HEK293 (cell line): ENCODE data around the gene AMZ2.

ENCODE experiments used
- EGR2 ChIP-seq: fragments of 450-650 bp; formaldehyde crosslinking; IDR thresholded peaks from 2 replicates; pipeline ENCODE4 v1.5.1; 2016; ENCODE audit warnings: low read depth, missing biosample characterization, missing genetic modification characterization
- GLIS2 ChIP-seq: fragments of 450-650 bp; formaldehyde crosslinking; IDR thresholded peaks from 2 replicates; pipeline ENCODE4 v1.5.1; 2016; ENCODE audit warnings: missing biosample characterization, missing genetic modification characterization
- HOXC10 ChIP-seq: sonication (generic); formaldehyde crosslinking; IDR thresholded peaks from 2 replicates; pipeline ENCODE4 v1.8.1; 2023; ENCODE audit warnings: mild to moderate bottlenecking, missing genetic modification reagents
- KLF8 ChIP-seq: fragments of 450-650 bp; formaldehyde crosslinking; IDR thresholded peaks from 2 replicates; pipeline ENCODE4 v1.5.1; 2016; ENCODE audit warnings: missing biosample characterization, missing genetic modification characterization
- OSR2 ChIP-seq: fragments of 450-650 bp; formaldehyde crosslinking; IDR thresholded peaks from 2 replicates; pipeline ENCODE4 v1.5.1; 2016; ENCODE audit warnings: missing biosample characterization, missing genetic modification characterization
- YY1 ChIP-seq: fragments of 450-650 bp; formaldehyde crosslinking; IDR thresholded peaks from 2 replicates; pipeline ENCODE4 v1.5.1; 2018; ENCODE audit warnings: missing biosample characterization, missing genetic modification characterization
- ZNF155 ChIP-seq: fragments of 450-650 bp; formaldehyde crosslinking; IDR thresholded peaks from 2 replicates; pipeline ENCODE4 v1.5.1; 2016; ENCODE audit warnings: missing biosample characterization, missing genetic modification characterization
- ZNF202 ChIP-seq: fragments of 450-650 bp; formaldehyde crosslinking; IDR thresholded peaks from 2 replicates; pipeline ENCODE4 v1.5.1; 2016; ENCODE audit warnings: missing biosample characterization, missing genetic modification characterization, borderline replicate concordance
- ZNF221 ChIP-seq: fragments of 450-650 bp; formaldehyde crosslinking; IDR thresholded peaks from 2 replicates; pipeline ENCODE4 v1.5.1; 2017; ENCODE audit warnings: missing biosample characterization, missing genetic modification characterization, borderline replicate concordance
- ZNF223 ChIP-seq: fragments of 450-650 bp; formaldehyde crosslinking; IDR thresholded peaks from 2 replicates; pipeline ENCODE4 v1.5.1; 2016; ENCODE audit warnings: missing biosample characterization, missing genetic modification characterization
- ZNF26 ChIP-seq: fragments of 450-650 bp; formaldehyde crosslinking; IDR thresholded peaks from 2 replicates; pipeline ENCODE4 v1.5.1; 2016; ENCODE audit warnings: missing biosample characterization, missing genetic modification characterization
- ZNF280C ChIP-seq: fragments of 450-650 bp; formaldehyde crosslinking; IDR thresholded peaks from 2 replicates; pipeline ENCODE4 v1.5.1; 2016; ENCODE audit warnings: missing biosample characterization, missing genetic modification characterization
- ZNF37A ChIP-seq: fragments of 450-650 bp; IDR thresholded peaks from 2 replicates; pipeline ENCODE4 v1.5.1; 2018; ENCODE audit warnings: missing biosample characterization, missing genetic modification characterization
- ZNF391 ChIP-seq: fragments of 450-650 bp; formaldehyde crosslinking; IDR thresholded peaks from 2 replicates; pipeline ENCODE4 v1.5.1; 2016; ENCODE audit warnings: low read depth, missing biosample characterization, missing genetic modification characterization, borderline replicate concordance
- ZNF394 ChIP-seq: fragments of 450-650 bp; formaldehyde crosslinking; IDR thresholded peaks from 2 replicates; pipeline ENCODE4 v1.5.1; 2016; ENCODE audit warnings: missing biosample characterization, missing genetic modification characterization, mild to moderate bottlenecking, moderate library complexity, borderline replicate concordance
- ZNF521 ChIP-seq: fragments of 450-650 bp; formaldehyde crosslinking; IDR thresholded peaks from 2 replicates; pipeline ENCODE4 v1.5.1; 2017; ENCODE audit warnings: missing biosample characterization, mild to moderate bottlenecking, missing genetic modification characterization
- ZNF530 ChIP-seq: fragments of 450-650 bp; formaldehyde crosslinking; IDR thresholded peaks from 2 replicates; pipeline ENCODE4 v1.5.1; 2016; ENCODE audit warnings: low read depth, missing biosample characterization, missing genetic modification characterization
- ZNF596 ChIP-seq: fragments of 450-650 bp; IDR thresholded peaks from 2 replicates; pipeline ENCODE4 v1.5.0; 2018; ENCODE audit warnings: missing biosample characterization, mild to moderate bottlenecking, missing genetic modification characterization, moderate library complexity
- ZNF623 ChIP-seq: fragments of 450-650 bp; formaldehyde crosslinking; IDR thresholded peaks from 2 replicates; pipeline ENCODE4 v1.5.1; 2016; ENCODE audit warnings: missing biosample characterization, missing genetic modification characterization
- ZNF639 ChIP-seq: fragments of 450-650 bp; formaldehyde crosslinking; IDR thresholded peaks from 2 replicates; pipeline ENCODE4 v1.5.1; 2016; ENCODE audit warnings: missing biosample characterization, missing genetic modification characterization
- ZNF776 ChIP-seq: fragments of 450-650 bp; formaldehyde crosslinking; IDR thresholded peaks from 2 replicates; pipeline ENCODE4 v1.5.0; 2017; ENCODE audit warnings: missing biosample characterization, missing genetic modification characterization, borderline replicate concordance
- ZSCAN18 ChIP-seq: fragments of 450-650 bp; formaldehyde crosslinking; IDR thresholded peaks from 2 replicates; pipeline ENCODE4 v1.5.1; 2016; ENCODE audit warnings: missing biosample characterization, missing genetic modification characterization
- TF ChIP-seq, protein P1 (sequence below): fragments of 450-650 bp; formaldehyde crosslinking; IDR thresholded peaks from 2 replicates; pipeline ENCODE4 v1.5.1; 2016; ENCODE audit warnings: missing biosample characterization, missing genetic modification characterization
- TF ChIP-seq, protein P2 (sequence below): IDR thresholded peaks from 2 replicates; pipeline ENCODE4 v1.6.1; 2011; ENCODE audit warnings: mild to moderate bottlenecking, low read depth, low read length, borderline replicate concordance
- TF ChIP-seq, protein P3 (sequence below): sonication (generic); formaldehyde crosslinking; IDR thresholded peaks from 2 replicates; pipeline ENCODE4 v1.8.1; 2022; ENCODE audit warnings: mild to moderate bottlenecking, moderate library complexity, missing genetic modification reagents

Gene AMZ2

DNA sequence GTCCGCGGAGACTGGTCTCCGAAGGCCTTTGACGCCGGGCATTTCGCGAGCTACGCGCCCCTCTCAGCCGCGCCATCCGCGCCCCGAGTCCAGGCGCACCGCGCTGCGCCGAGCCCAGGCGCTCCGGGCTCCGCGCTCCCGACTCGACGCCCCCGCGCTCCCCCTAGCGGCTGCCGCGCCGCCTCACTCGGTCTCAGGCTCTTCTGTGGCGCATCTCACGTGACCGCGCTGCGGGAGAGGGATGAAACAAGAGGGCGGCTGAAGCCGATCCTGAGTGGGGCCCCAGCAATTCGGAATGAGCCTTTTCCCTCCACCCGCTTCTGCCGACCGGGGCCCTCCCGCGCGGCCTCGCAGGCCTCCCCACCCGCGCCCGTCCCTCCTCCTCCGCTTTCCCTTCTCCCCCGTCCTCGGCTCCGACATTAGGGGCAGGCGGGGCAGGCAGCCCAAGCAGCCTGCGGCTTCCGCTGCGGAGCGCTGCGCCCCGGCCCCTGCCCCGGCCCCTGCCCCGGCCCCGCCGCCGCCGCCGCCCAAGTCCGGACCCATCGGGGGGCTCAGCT, 42.5 kb upstream of the AMZ2 start (continued):
- TF ChIP-seq ZNF596 (tag by site-specific recombination) = peak; percentile 48; the same call in 1 of the 2 replicates
- peak; percentile 52; the same call in 1 of the 2 replicates for TF ChIP-seq ZNF639 (tag by site-specific recombination)
- TF ChIP-seq ZNF623 (tag by site-specific recombination) = no peak
- TF ChIP-seq ZNF521 = no peak
- no peak for TF ChIP-seq ZNF202
- no peak for TF ChIP-seq ZNF223
- no peak for TF ChIP-seq ZNF530 (tag by site-specific recombination)
- TF ChIP-seq ZNF394 = peak; percentile 39; the same call in 1 of the 2 replicates
- no peak for TF ChIP-seq ZNF26 (tag by site-specific recombination)
- TF ChIP-seq YY1 = peak; percentile 78
- no peak for TF ChIP-seq ZNF155
- peak; percentile 88 for TF ChIP-seq KLF8 (tag by site-specific recombination)
- TF ChIP-seq ZNF37A (tag by site-specific recombination) = peak; percentile 29; the same call in 1 of the 2 replicates
- TF ChIP-seq OSR2 (tag by site-specific recombination) = no peak; the same call in 1 of the 2 replicates
- TF ChIP-seq ZSCAN18 = no peak
- TF ChIP-seq GLIS2 = peak; percentile 97
- TF ChIP-seq, protein P1, sequence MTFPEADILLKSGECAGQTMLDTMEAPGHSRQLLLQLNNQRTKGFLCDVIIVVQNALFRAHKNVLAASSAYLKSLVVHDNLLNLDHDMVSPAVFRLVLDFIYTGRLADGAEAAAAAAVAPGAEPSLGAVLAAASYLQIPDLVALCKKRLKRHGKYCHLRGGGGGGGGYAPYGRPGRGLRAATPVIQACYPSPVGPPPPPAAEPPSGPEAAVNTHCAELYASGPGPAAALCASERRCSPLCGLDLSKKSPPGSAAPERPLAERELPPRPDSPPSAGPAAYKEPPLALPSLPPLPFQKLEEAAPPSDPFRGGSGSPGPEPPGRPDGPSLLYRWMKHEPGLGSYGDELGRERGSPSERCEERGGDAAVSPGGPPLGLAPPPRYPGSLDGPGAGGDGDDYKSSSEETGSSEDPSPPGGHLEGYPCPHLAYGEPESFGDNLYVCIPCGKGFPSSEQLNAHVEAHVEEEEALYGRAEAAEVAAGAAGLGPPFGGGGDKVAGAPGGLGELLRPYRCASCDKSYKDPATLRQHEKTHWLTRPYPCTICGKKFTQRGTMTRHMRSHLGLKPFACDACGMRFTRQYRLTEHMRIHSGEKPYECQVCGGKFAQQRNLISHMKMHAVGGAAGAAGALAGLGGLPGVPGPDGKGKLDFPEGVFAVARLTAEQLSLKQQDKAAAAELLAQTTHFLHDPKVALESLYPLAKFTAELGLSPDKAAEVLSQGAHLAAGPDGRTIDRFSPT (tag by site-specific recombination) = no peak
- no peak for TF ChIP-seq ZNF280C (tag by site-specific recombination)
- 0 out of 2 replicates have a peak, but pooled peaks have one; percentile 80 for TF ChIP-seq HOXC10
- peak; percentile 70 for TF ChIP-seq EGR2 (tag by site-specific recombination)
- TF ChIP-seq, protein P2, sequence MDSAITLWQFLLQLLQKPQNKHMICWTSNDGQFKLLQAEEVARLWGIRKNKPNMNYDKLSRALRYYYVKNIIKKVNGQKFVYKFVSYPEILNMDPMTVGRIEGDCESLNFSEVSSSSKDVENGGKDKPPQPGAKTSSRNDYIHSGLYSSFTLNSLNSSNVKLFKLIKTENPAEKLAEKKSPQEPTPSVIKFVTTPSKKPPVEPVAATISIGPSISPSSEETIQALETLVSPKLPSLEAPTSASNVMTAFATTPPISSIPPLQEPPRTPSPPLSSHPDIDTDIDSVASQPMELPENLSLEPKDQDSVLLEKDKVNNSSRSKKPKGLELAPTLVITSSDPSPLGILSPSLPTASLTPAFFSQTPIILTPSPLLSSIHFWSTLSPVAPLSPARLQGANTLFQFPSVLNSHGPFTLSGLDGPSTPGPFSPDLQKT = no peak
- no peak for TF ChIP-seq ZNF776 (tag by site-specific recombination)
- TF ChIP-seq ZNF221 = no peak
- no peak; the same call in 1 of the 2 replicates for TF ChIP-seq ZNF391 (tag by site-specific recombination)
- TF ChIP-seq, protein P3, sequence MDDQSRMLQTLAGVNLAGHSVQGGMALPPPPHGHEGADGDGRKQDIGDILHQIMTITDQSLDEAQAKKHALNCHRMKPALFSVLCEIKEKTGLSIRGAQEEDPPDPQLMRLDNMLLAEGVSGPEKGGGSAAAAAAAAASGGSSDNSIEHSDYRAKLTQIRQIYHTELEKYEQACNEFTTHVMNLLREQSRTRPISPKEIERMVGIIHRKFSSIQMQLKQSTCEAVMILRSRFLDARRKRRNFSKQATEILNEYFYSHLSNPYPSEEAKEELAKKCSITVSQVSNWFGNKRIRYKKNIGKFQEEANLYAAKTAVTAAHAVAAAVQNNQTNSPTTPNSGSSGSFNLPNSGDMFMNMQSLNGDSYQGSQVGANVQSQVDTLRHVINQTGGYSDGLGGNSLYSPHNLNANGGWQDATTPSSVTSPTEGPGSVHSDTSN (CRISPR knock-in tag) = peak; percentile 53; the same call in 1 of the 2 replicates
